ENCODE measurements around the gene LAMTOR3.
"Not testable (repeated sequence)": the region's sequence is repeated elsewhere in the genome, so short reads cannot be mapped to it uniquely, and the experiment has no call there.

GRCh38 chr4:99830051-99830450 lies 64.2 kb downstream of the LAMTOR3 start:
- TF ChIP-seq CTCF, POLR2A, EP300, POLR2AphosphoS5 (IDR thresholded peaks at IDR 0.05): not testable (repeated sequence)
